Upper lobe of right lung (tissue), 1 donor: Measurements from ENCODE around the gene FOXE1. TPM values are rescaled to one million over a fixed set of nuclear protein-coding genes. Genes with fewer than 3 reads are reported as not detected.

Experiments
- ATAC-seq: fragments of 200-7000 bp; cut with Tn5 transposase; one replicate; pipeline ENCODE4 v1.9.1; 2020; ENCODE audit warnings: mild to moderate bottlenecking, moderate library complexity
- DNase-seq: peaks from one replicate; pipeline ENCODE4 v3.0.0-alpha.2; 2020
- H3K27ac ChIP-seq: fragments of 200-600 bp; one replicate; pipeline ENCODE4 v1.8.0; 2022
- H3K27me3 ChIP-seq: fragments of 200-600 bp; one replicate; pipeline ENCODE4 v1.8.0; 2022; ENCODE audit warnings: mild to moderate bottlenecking
- H3K36me3 ChIP-seq: fragments of 200-600 bp; one replicate; pipeline ENCODE4 v1.8.0; 2022
- H3K4me1 ChIP-seq: fragments of 200-600 bp; one replicate; pipeline ENCODE4 v1.8.0; 2022
- H3K4me3 ChIP-seq: fragments of 200-600 bp; one replicate; pipeline ENCODE4 v1.8.0; 2022; ENCODE audit warnings: mild to moderate bottlenecking
- H3K9me3 ChIP-seq: fragments of 200-600 bp; one replicate; pipeline ENCODE4 v1.8.0; 2022
- intact Hi-C: fragments of 100-400 bp; cut with DNase I; formaldehyde crosslinking; loops from one replicate; pipeline ENCODE4 v1.11.0; 2022
- total RNA-seq: library from RNA; stranded (reverse); fragmentation: NEBNext Ultra II Directional; extraction: Animal tissue kit (Norgen Biotek cat#: 25700); gene quantifications from one replicate; pipeline ENCODE4 v1.2.1, GENCODE V29; 2021
- TF ChIP-seq, protein P1 (sequence below): fragments of 200-600 bp; IDR thresholded peaks from one replicate; pipeline ENCODE4 v1.8.0; 2022; ENCODE audit warnings: antibody characterized with exemption
- donor health status: DM: no; HTN: yes; CAD: no; lungs with severe emphysema.

The FOXE1 gene
- total RNA-seq, 1 donor from 2014 or later = not detected

DNA sequence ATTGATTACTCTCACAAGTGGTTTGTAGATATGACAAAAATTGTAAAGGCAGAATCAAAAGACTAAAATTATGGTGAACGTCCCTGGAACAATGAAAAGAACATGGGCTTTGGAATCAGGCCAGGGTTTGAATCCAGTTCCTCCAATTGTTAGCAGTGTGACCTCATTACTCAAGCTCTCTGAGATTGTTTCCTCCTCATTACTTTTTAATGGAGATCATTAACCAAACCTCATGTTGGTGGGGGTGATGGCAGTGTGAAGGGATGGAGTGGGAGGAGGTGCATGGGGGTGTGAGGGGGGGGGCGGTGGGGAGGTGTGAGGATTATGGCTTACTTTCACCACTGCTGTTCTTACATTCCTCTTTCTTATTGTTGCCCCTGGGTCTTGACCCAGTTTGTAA, 44.1 kb upstream of the FOXE1 start:
- Histone ChIP-seq H3K9me3 (no peaks in the 10 kb centered on the region), H3K4me1 (no peaks in the 10 kb centered on the region), H3K4me3 (no peak overlapping the region), H3K27me3 (peaks cover 6% of the 10 kb centered on the region), H3K36me3 (no peaks in the 10 kb centered on the region), H3K27ac (no peak overlapping the region)
- TF ChIP-seq, protein P1, sequence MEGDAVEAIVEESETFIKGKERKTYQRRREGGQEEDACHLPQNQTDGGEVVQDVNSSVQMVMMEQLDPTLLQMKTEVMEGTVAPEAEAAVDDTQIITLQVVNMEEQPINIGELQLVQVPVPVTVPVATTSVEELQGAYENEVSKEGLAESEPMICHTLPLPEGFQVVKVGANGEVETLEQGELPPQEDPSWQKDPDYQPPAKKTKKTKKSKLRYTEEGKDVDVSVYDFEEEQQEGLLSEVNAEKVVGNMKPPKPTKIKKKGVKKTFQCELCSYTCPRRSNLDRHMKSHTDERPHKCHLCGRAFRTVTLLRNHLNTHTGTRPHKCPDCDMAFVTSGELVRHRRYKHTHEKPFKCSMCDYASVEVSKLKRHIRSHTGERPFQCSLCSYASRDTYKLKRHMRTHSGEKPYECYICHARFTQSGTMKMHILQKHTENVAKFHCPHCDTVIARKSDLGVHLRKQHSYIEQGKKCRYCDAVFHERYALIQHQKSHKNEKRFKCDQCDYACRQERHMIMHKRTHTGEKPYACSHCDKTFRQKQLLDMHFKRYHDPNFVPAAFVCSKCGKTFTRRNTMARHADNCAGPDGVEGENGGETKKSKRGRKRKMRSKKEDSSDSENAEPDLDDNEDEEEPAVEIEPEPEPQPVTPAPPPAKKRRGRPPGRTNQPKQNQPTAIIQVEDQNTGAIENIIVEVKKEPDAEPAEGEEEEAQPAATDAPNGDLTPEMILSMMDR = no peak
- no peak for ATAC-seq
- no peak for DNase-seq
- intact Hi-C loops = no loop called here

DNA sequence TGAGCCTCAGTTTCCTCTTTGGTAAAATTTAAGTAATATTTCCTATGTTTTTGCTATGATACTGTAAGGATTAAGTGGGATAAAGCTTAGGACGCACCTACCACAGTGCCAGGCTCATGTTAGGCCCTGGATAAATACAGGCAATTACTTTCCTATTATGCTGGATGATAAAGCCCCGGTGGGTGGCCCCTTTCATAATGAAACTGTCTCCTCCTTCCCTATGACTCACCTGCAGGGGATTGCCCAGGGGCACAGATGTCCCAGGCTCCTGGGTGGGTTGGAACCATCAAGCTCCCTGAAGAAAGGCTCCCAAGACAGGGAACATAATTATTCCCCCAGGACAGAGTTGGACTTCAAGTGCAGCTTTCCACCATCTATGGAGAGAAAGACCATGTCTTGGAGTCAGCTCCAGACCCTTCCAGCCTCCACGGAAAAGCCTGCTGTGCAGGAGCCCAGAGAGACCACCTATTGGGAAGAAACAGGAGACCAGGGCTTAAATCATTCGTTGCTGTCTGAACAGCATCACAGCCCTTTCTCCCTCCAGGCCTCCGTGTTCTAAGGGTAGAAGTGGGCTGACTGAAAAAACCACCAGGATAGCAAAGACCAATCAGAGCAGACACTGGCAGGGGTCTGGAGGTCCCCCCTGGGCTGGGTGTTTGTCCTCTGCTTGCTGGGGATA, 43.2 kb upstream of the FOXE1 start:
- no peaks in the 10 kb centered on the region for H3K36me3 ChIP-seq
- TF ChIP-seq, protein P1 = no peak
- H3K4me1 ChIP-seq = no peaks in the 10 kb centered on the region
- intact Hi-C loops = no loop called here
- no peaks in the 10 kb centered on the region for H3K9me3 ChIP-seq
- no peak overlapping the region for H3K4me3 ChIP-seq
- ATAC-seq (no peak), DNase-seq (no peak)
- H3K27me3 ChIP-seq = no peaks in the 10 kb centered on the region
- no peak overlapping the region for H3K27ac ChIP-seq

DNA sequence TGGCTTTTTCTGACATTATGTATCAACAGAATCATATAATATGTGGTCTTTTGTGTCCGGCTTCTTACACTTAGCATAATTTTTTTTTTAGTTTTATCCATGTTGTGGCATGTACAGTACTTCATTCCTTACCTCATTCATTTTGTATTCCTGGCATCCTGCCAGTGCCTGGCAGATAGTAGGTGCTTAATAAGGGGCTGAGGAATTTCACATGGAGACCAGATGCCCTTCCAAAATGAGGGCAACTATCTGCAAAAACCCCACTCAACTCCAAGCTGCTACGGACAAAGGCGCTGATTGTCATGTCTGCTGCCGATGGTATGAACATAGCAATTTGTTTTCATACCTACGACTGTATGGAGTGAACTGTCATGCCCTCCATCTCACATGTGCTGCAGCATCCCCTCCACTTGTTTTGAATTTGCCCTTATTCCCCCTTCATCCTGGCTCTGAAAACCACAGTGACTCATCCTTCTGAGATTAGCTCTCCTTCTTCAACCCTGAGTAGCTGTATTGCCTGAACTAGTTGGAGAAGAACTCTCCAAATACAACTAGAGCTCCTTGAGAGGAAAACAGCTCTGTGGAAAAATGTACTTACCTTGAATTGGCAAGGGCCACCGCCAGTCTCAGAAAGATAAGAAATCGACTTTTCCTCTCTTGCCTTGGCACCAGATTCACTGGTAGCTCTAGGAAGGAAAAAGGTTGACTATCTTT, 41.3 kb upstream of the FOXE1 start:
- intact Hi-C loops = no loop called here
- DNase-seq = no peak
- Histone ChIP-seq H3K4me3 (no peak overlapping the region), H3K27ac (no peak overlapping the region), H3K36me3 (no peaks in the 10 kb centered on the region), H3K9me3 (no peaks in the 10 kb centered on the region), H3K27me3 (no peaks in the 10 kb centered on the region), H3K4me1 (no peaks in the 10 kb centered on the region)
- peak; percentile 88 for ATAC-seq
- TF ChIP-seq, protein P1 = no peak

DNA sequence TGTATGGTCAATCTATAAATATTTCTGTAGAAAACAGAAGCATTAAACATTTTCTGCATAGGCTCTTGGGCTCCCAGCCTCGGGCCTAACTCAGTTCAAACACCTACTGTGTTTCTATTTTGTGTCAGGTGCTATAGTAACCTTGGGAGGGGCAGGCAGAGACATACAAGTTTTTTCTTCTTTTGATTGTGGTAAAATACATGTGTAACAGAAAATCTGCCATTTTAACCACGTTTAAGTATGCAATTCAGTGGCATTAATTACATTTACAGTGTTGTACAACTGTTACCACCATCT, 40.8 kb upstream of the FOXE1 start:
- intact Hi-C loops = no loop called here
- Histone ChIP-seq H3K27ac (no peak overlapping the region), H3K4me1 (no peaks in the 10 kb centered on the region), H3K27me3 (no peaks in the 10 kb centered on the region), H3K36me3 (no peaks in the 10 kb centered on the region), H3K9me3 (no peaks in the 10 kb centered on the region), H3K4me3 (no peak overlapping the region)
- no peak for DNase-seq
- ATAC-seq = no peak
- TF ChIP-seq, protein P1 = no peak

DNA sequence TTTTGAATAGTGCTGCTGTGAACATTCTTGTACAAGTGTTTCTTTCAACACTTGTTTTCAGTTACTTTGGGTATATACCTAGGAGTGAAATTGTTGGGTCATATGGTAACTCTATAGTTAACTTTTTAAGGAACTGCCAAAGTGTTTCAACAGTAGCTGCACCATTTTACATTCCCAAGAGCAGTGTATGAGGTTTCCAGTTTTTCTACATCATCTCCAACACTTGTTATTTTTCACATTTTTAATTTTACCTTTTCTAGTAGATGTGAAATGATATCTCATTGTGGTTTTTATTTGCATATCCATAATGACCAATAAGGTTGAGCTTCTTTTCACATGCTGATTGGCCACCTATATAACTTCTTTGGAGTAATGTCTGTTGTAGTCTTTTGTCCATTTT, 40.0 kb upstream of the FOXE1 start:
- TF ChIP-seq, protein P1 = no peak
- no peaks in the 10 kb centered on the region for H3K27me3 ChIP-seq
- H3K27ac ChIP-seq = no peak overlapping the region
- H3K4me1 ChIP-seq = no peaks in the 10 kb centered on the region
- DNase-seq (no peak), ATAC-seq (no peak)
- no peaks in the 10 kb centered on the region for H3K36me3 ChIP-seq
- intact Hi-C loops = no loop called here
- no peak overlapping the region for H3K4me3 ChIP-seq
- no peaks in the 10 kb centered on the region for H3K9me3 ChIP-seq
